Activated CD4-positive, alpha-beta T cell treated with anti-CD3 and anti-CD28 coated beads, Interleukin-2, amount 50 U/mL, for 24 hours (primary cell): Measurements from ENCODE around the gene NEDD4L.

Experiments used
- DNase-seq, 2 donors: peaks; one replicate each; pipeline ENCODE4 v3.0.0-alpha.2; 2020; ENCODE audit warnings: low read depth in 1 of 2, low spot score in 1 of 2

The NEDD4L gene

GRCh38 chr18:58091099-58091611 lies 47.1 kb downstream of the NEDD4L start:
- DNase-seq = no peak

GRCh38 chr18:58093311-58093803 lies 49.3 kb downstream of the NEDD4L start:
- DNase-seq = no peak

DNA sequence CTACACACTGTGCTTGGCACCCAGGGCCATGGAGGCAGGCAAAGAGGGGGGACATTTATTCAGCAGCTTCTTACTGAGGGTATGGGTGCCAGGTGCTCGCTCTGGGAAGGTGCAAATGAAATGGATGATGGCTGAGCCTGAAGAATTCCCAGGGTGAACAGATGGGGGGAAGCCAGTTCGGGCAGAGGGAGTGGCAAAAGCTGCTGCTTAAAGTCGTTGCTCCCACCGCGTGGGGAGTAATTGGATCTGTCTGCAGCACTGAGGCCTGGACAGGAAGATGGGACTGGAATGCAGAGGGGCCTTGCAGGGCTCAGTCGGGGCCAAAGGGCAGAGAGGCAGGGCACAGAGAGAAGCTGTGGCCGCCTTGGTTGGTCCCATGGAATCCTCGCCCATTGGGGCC lies 51.2 kb downstream of the NEDD4L start:
- DNase-seq = no peak

DNA sequence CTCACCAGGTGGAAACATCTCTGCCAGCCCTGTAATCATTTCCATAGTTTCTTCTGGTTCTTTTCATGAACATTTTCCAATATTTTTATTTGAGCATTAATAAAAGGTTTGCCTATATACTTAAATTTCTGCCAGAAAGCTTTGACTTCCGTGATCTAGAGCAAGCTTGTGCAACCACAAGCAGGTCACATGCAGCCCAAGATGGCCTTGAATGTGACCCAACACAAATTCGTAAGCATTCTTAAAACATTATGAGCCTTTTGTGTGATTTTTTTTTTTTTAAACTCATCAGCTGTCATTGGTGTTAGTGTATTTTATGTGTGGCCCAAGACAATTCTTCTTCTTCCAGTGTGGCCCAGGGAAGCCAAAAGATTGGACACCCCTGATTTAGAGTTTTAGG lies 51.6 kb downstream of the NEDD4L start:
- DNase-seq = no peak

- DNase-seq = no peak
Measured at GRCh38 chr18:58096658-58097057, 52.6 kb downstream of the NEDD4L start.

GRCh38 chr18:58097121-58097906 lies 53.3 kb downstream of the NEDD4L start:
- DNase-seq = no peak

- no peak for DNase-seq
Measured at GRCh38 chr18:58097907-58098166, 53.8 kb downstream of the NEDD4L start.

DNA sequence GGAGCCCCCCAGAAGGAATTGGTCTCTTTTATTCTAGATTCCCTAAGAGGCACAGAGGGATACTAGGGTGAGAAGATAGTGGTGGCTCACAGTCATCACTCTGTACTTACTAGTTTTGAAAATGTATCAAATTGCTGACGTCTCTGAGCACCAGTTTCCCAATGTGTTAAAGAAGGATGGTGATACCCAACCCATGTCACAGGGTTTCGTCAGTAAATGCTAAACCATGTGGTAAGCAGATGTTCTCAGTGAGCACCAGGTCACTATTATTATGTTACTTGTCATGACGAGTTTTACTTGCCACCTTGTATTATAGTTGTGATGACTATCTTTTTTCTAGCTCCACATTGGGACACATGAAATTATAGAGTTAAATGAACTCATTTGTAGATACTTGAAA lies 54.7 kb downstream of the NEDD4L start:
- no peak for DNase-seq

DNA sequence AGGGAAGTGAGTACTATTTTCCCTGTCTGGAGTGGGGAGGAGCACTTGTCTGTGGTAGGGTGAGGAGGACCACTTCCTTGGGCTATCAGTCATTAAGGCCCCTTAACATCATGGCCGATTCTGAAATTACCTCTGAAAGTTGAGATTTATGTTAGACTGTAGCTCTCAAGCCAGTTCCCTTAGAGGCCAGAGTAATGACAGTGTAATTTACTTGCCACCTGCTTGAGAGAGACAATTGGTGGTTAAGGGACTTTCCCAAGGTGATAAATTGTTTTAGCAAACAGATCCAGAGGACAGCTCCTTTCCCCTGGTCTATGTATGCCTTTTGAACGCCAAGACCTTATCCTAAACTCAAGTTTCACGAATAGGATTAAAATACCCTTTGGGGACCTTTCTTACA lies 56.1 kb downstream of the NEDD4L start:
- DNase-seq = no peak

DNA sequence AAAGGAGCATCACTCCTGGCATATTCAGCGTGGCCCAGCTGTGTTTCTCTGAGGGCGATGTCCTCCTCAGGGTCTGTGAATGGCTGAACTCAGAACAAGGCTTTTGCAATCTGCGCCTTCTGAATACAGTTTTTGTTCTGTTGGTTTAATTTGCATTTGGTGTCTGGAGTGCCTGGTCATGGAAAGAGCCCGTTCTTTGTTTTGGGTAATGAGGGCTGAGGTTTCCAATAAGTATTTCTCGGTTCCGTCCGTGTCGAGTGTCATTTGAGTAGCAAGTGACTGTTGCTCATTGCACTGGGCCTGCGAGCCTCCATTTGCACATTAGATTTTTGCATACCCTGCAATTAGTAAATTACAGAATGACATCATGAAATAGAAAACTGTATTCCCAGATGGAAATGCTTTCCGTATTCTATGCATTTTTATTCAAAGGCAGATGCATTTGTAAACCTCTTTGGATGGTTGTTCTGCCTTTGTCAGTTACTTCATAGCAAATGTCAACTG lies 57.3 kb downstream of the NEDD4L start:
- DNase-seq = no peak

GRCh38 chr18:58102018-58102417 lies 58.0 kb downstream of the NEDD4L start:
- no peak for DNase-seq

DNA sequence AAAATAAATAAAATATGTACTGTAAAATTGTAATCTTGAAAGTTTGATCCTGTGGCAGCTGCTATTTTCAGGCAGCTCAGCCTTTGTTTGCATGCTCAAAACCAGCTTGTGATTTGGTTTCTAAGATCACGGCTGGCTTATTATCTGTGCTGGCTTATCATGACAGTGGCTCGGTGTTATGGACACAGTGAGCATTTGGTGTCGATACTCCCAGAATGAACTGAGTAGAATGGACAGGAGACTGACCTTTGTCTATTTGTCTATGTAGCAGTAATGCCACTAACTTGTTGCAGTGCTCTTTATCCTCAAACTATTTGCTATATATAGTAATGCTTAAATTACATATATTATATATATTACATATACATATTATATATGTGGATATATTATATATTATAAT lies 58.8 kb downstream of the NEDD4L start:
- no peak for DNase-seq

DNA sequence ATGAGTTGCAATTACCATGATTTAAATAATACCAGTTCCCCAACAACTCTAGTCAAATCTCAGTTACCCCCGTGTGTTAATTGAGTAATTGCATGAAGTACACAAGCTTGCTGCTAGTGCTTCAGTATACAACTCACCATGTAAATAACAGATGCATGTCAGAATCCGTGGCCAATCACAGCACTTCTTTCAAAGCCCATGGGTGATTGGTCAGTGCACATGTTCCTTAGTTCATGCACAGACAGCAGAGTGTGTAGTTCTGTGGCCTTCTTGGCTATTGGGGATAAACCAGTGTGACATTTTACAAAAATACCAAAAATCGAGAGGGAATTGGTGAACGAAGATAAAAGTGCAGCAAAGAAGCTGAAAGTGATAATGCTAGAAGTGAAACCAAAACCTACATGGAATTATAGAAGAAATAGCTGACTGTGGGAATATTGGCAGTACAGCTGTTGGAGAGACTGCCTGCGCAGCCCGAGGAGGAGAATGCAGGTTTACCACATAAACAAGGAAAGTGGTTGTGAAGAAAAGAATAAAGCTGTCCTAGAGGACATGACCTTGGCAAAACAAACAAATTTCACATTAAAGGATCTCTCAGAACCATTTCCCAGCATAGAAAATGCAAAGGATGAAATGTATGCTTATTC lies 59.4 kb downstream of the NEDD4L start:
- no peak for DNase-seq

GRCh38 chr18:58104096-58104495 lies 60.1 kb downstream of the NEDD4L start:
- DNase-seq = no peak

DNA sequence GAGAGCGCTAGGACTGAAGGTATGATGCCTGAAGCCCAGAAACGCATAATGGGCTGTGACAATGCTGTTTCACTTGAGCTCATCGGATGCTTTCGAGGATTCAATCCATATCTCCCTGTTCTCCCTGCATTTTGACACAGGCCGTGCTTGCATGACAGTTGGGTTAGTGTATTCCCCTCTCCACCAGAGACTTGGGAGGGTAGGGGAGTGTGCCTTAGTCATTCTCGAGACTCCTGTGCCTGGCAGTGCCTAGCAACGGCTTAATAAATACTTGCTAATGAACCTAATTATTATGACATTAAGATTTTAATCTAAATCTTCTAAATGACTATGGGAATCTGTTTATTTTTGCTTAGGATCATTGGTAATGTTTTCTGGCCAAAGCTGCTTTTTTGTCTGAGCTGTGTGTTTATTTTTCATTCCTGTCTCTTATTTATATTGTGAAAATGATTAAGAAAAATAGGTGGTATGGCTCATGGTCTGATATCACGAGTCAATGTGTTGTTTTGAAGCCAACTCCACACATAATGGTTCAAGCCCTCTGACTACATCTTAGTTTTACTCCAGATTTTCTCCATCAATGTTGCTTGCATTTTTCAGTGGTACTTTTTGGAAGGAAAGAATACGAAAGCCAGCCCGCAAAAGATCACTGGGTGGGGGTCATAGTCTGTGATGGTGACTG lies 61.3 kb downstream of the NEDD4L start:
- no peak for DNase-seq

- no peak for DNase-seq
Measured at GRCh38 chr18:58105888-58106260, 61.8 kb downstream of the NEDD4L start.

DNA sequence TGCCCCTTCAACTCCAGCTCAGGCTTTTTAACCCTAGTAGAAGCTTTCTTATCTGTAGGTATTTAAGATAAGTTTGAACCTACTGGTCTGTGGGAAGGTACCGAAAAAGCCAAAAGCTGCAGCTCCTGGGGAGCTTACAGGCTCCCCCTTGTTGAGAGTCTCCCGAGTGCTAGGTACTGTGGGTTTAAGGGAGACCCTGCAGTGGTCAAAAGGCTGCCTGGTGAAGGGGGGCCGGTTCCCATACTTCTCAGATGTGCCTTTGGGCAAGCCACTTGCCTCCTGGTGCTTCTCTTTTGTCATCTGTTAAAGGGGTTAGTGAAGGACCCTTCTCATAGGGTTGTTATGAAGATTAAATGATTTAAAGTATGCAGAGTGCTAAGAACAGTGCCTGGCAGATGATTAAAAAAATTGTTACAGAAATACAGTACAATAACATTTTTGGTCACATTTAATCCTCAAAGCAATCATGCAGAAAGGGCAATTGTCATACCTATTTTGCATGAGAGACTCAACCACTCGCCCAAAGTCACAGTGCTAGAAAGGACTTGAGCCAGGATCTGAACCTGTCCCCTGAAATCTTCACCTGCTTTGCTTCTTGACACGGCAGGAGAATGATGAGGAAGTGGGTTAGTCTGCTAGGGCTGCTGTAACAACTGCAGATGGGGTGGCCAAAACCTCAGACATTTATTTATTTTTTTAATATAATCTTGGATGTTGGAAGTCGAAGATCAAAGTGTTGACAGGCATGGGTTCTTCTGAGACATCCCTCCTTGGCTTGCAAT lies 62.5 kb downstream of the NEDD4L start:
- no peak for DNase-seq

- DNase-seq = no peak
Measured at GRCh38 chr18:58109256-58109655, 65.2 kb downstream of the NEDD4L start.

DNA sequence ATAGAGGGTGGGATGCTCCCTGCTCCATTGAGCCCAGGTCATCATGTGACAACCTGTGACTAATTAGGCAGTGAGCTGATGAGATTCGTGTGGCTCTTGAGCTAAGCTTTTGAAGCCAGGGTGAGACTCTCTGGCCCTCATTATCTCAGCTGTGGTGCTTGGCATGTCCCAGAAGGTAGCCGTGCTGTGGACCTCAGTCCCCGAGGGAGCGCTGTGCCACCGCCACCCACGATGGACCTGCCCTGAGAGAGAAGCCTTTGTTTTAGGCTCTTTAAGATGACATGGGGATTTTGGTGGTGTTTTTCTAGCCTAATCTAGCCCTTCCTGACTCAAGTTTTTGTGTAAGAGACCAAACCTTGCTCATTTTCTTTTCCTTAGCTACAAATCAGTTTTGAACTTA lies 66.4 kb downstream of the NEDD4L start:
- no peak for DNase-seq

GRCh38 chr18:58112174-58112573 lies 68.1 kb downstream of the NEDD4L start:
- DNase-seq = no peak

DNA sequence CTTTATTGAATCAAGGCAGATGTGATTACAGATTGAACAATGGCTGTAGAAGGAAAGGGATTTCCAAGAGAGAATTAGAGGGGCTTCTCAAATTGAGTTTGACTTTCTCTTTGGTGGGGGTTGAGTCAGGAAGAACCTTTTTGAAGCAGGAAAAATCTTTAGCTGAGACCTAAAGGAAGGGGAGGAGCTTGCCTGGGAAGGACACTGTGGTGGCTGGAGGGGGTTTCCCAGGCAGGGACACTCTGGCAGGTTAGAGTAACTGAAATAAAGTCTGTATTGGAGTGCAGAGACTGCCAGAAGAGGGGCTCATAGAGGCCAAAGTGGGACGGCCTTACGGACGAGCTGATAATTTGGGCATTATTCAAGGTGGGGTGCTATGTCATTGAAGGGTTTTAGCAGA lies 69.3 kb downstream of the NEDD4L start:
- DNase-seq = no peak
